ENCODE measurements around the gene STAT3.
"Not testable (repeated sequence)": the region's sequence is repeated elsewhere in the genome, so short reads cannot be mapped to it uniquely, and the experiment has no call there.

Gene STAT3

GRCh38 chr17:42378959-42379594, 9.2 kb downstream of the STAT3 start:
- no peak for DNase-seq

GRCh38 chr17:42378359-42378958, 9.8 kb downstream of the STAT3 start:
- no peak for DNase-seq

- DNase-seq = no peak
Observed at GRCh38 chr17:42373896-42374295, 14.3 kb downstream of the STAT3 start.

GRCh38 chr17:42372142-42372541, 16.1 kb downstream of the STAT3 start:
- no peak for DNase-seq

- DNase-seq = not testable (repeated sequence)
Observed at GRCh38 chr17:42368797-42369561, 19.3 kb downstream of the STAT3 start.

GRCh38 chr17:42368310-42368709, 19.9 kb downstream of the STAT3 start:
- not testable (repeated sequence) for DNase-seq

- DNase-seq = not testable (repeated sequence)
Observed at GRCh38 chr17:42366176-42367023, 21.8 kb downstream of the STAT3 start.

- DNase-seq = no peak
Observed at GRCh38 chr17:42365136-42365535, 23.1 kb downstream of the STAT3 start.

- no peak for DNase-seq
Observed at GRCh38 chr17:42363767-42364585, 24.3 kb downstream of the STAT3 start.

GRCh38 chr17:42363231-42363630, 25.0 kb downstream of the STAT3 start:
- DNase-seq = no peak

GRCh38 chr17:42362245-42362961, 25.8 kb downstream of the STAT3 start:
- no peak for DNase-seq

GRCh38 chr17:42361781-42362186, 26.5 kb downstream of the STAT3 start:
- DNase-seq = no peak

GRCh38 chr17:42360388-42360787, 27.9 kb downstream of the STAT3 start:
- not testable (repeated sequence) for DNase-seq

- DNase-seq = no peak
Observed at GRCh38 chr17:42359133-42359532, 29.1 kb downstream of the STAT3 start.

- no peak for DNase-seq
Observed at GRCh38 chr17:42358434-42358833, 29.8 kb downstream of the STAT3 start.

GRCh38 chr17:42354956-42355843, 33.0 kb downstream of the STAT3 start:
- DNase-seq = no peak

GRCh38 chr17:42348104-42348503, 40.1 kb downstream of the STAT3 start:
- DNase-seq = no peak

GRCh38 chr17:42347606-42348005, 40.6 kb downstream of the STAT3 start:
- DNase-seq = no peak

- DNase-seq = no peak
Observed at GRCh38 chr17:42347198-42347597, 41.0 kb downstream of the STAT3 start.

- no peak for DNase-seq
Observed at GRCh38 chr17:42346481-42346880, 41.8 kb downstream of the STAT3 start.
